ENCODE data around the gene DDX60. TPM values are rescaled to one million over a fixed set of nuclear protein-coding genes. Genes with fewer than 3 reads are reported as not detected.

The DDX60 gene
- total RNA-seq, 1 donor from 2014 or later = 5.0 TPM

GRCh38 chr4:168203233-168203911 lies 115.2 kb downstream of the DDX60 start:
- Mint-ChIP-seq H3K27me3 (ENCODE audit: unreplicated experiment) (no peaks in the 10 kb centered on the region), H3K27ac (ENCODE audit: unreplicated experiment) (no peak overlapping the region), H3K36me3 (ENCODE audit: low read depth, unreplicated experiment) (peaks cover 10% of the 10 kb centered on the region), H3K4me3 (ENCODE audit: unreplicated experiment) (no peak overlapping the region), H3K4me1 (ENCODE audit: unreplicated experiment) (no peaks in the 10 kb centered on the region), H3K9me3 (ENCODE audit: unreplicated experiment) (peaks cover 12% of the 10 kb centered on the region)
- no peak for DNase-seq (ENCODE audit: low spot score)
- no peak for TF ChIP-seq CTCF (IDR thresholded peaks at IDR 0.05; ENCODE audit: unreplicated experiment)

GRCh38 chr4:168200685-168201084 lies 117.9 kb downstream of the DDX60 start:
- H3K4me3 Mint-ChIP-seq (ENCODE audit: unreplicated experiment) = no peak overlapping the region
- no peak for TF ChIP-seq CTCF (IDR thresholded peaks at IDR 0.05; ENCODE audit: unreplicated experiment)
- no peak for DNase-seq (ENCODE audit: low spot score)

GRCh38 chr4:168199260-168199957 lies 119.1 kb downstream of the DDX60 start:
- H3K27ac Mint-ChIP-seq (ENCODE audit: unreplicated experiment) = no peak overlapping the region
- H3K4me1 Mint-ChIP-seq (ENCODE audit: unreplicated experiment) = no peaks in the 10 kb centered on the region
- peaks cover 6% of the 10 kb centered on the region for H3K9me3 Mint-ChIP-seq (ENCODE audit: unreplicated experiment)
- DNase-seq (ENCODE audit: low spot score) = no peak
- no peak overlapping the region for H3K4me3 Mint-ChIP-seq (ENCODE audit: unreplicated experiment)
- H3K27me3 Mint-ChIP-seq (ENCODE audit: unreplicated experiment) = no peaks in the 10 kb centered on the region
- no peak for TF ChIP-seq CTCF (IDR thresholded peaks at IDR 0.05; ENCODE audit: unreplicated experiment)
- peaks cover 3% of the 10 kb centered on the region for H3K36me3 Mint-ChIP-seq (ENCODE audit: low read depth, unreplicated experiment)

More at GRCh38 chr4:168200685-168201084, 117.9 kb downstream of the DDX60 start:
- no peaks in the 10 kb centered on the region for H3K27me3 Mint-ChIP-seq (ENCODE audit: unreplicated experiment)
- H3K9me3 Mint-ChIP-seq (ENCODE audit: unreplicated experiment) = peaks cover 12% of the 10 kb centered on the region
- H3K4me1 Mint-ChIP-seq (ENCODE audit: unreplicated experiment) = no peaks in the 10 kb centered on the region
- H3K27ac Mint-ChIP-seq (ENCODE audit: unreplicated experiment) = no peak overlapping the region
- peaks cover 10% of the 10 kb centered on the region for H3K36me3 Mint-ChIP-seq (ENCODE audit: low read depth, unreplicated experiment)

DNA sequence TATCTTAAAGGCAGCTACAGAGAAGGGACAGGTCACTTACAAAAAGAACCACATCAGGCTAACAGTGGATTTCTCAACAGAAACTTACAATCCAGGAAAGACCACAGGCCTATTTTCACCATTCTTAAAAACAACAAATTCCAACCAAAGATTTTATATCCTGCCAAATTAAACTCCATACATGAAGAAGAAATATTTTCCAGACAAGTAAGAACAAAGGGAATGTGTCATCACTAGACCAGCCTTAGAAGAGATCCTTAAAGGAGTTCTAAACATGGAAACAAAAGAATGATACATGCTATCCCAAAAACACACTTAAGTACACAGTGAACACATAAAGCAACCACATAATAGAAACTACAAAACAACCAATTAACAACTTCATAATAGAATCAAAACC lies 120.6 kb downstream of the DDX60 start:
- H3K4me1 Mint-ChIP-seq (ENCODE audit: unreplicated experiment) = no peaks in the 10 kb centered on the region
- H3K27me3 Mint-ChIP-seq (ENCODE audit: unreplicated experiment) = no peaks in the 10 kb centered on the region
- no peaks in the 10 kb centered on the region for H3K36me3 Mint-ChIP-seq (ENCODE audit: low read depth, unreplicated experiment)
- no peaks in the 10 kb centered on the region for H3K9me3 Mint-ChIP-seq (ENCODE audit: unreplicated experiment)
- TF ChIP-seq CTCF (IDR thresholded peaks at IDR 0.05; ENCODE audit: unreplicated experiment) = no peak
- H3K27ac Mint-ChIP-seq (ENCODE audit: unreplicated experiment) = no peak overlapping the region
- no peak overlapping the region for H3K4me3 Mint-ChIP-seq (ENCODE audit: unreplicated experiment)
- DNase-seq (ENCODE audit: low spot score) = no peak

DNA sequence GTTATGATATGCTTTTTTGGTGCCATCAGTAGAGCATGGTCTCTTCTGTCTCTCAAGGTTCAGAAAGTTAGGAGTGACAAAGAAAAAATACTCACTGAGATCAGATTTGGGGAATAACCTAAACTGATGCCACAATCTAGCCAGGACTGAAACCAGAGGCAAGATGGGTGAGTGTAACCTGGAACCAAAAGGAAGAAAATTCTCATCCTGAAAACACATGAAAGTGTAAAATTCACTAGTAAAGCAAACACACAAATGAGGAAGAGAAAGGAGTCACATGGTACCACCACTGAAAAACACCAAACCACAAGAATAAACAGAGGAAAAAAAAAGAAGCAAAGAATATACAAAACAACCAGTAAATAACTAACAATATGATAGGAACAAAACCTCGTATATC lies 129.8 kb downstream of the DDX60 start:
- Mint-ChIP-seq H3K9me3 (ENCODE audit: unreplicated experiment) (no peaks in the 10 kb centered on the region), H3K36me3 (ENCODE audit: low read depth, unreplicated experiment) (no peaks in the 10 kb centered on the region), H3K4me3 (ENCODE audit: unreplicated experiment) (no peak overlapping the region), H3K27me3 (ENCODE audit: unreplicated experiment) (peaks cover 1% of the 10 kb centered on the region), H3K27ac (ENCODE audit: unreplicated experiment) (no peak overlapping the region), H3K4me1 (ENCODE audit: unreplicated experiment) (no peaks in the 10 kb centered on the region)
- TF ChIP-seq CTCF (IDR thresholded peaks at IDR 0.05; ENCODE audit: unreplicated experiment) = no peak
- DNase-seq (ENCODE audit: low spot score) = no peak

All from endothelial cell (in vitro differentiated cells).